D341Med (cell line): Measurements from ENCODE around the gene PARD3.

ENCODE experiments used
- DNase-seq: peaks from one replicate; pipeline ENCODE4 v3.0.0; 2012; ENCODE audit warnings: low spot score

PARD3 gene

DNA sequence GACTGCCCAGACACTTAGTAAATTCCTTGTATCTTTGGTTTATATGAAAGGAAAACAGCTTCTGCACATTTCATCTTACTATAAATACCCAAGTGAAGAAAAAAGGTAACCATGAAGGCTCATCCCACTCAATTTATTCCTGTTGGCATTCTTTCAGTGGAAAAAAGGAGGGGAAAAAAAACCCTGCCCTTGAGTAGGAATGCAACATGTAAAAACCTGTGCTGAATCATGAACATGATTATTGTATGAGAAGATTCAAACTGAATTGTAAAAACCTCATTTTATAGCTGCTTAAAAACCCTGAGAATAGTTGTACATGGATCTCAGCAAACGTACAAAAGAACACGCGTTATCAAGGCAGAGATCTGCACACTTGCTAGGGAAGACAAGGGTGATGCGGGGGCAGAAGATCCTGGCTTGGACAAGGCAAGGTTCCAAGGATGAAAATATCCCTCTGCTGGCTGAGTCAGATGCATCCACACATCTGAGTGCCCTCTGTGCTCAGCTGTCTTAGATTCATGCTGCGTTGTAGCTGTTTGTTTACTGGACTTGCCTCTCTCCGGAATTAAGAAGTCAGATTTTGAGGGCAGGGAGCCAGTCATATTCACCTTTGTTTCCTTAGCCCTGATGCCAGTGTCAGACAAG lies 658.2 kb downstream of the PARD3 start:
- DNase-seq: no peak

DNA sequence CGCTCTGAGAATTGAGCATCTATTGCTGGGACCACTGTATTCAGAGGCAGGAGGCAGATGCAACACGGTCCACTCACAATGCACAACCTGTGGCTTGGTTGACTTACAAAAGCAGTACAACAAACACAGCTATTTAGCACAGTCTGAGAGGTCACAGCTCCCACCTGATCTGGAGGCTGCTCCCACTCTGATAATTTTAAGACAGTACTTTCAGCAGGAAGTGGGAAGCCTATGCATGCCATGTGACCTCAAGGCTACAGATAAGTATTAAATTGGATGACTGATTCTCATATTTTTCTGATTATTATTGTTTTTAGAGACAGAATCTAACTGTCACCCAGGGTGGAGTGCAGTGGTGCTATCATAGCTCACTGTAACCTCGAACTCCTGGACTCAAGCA lies 659.3 kb downstream of the PARD3 start:
- DNase-seq: no peak

DNA sequence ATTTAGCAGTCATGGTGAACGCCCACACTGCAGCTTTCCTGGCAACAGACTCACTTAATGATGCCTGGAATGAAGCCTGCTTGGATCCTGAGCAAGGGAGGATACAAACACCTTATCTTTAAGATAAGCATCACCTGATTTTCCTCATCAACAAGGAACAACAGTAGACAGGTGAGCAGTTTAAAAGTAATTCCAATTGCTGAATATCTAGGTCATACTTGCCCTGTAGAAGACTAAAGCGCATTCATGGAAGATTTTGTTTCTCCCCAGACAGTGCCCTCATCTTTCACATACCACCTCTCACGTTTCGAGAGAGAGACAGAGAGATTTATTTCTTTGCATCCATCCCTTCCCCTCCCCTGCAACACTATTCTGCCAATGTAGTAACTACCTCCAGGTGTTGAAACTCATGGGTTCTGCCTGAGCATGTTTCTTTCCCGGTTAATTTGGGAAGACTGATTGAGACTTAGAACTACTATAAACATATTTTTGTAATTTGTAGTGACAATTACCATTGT lies 660.7 kb downstream of the PARD3 start:
- no peak for DNase-seq

DNA sequence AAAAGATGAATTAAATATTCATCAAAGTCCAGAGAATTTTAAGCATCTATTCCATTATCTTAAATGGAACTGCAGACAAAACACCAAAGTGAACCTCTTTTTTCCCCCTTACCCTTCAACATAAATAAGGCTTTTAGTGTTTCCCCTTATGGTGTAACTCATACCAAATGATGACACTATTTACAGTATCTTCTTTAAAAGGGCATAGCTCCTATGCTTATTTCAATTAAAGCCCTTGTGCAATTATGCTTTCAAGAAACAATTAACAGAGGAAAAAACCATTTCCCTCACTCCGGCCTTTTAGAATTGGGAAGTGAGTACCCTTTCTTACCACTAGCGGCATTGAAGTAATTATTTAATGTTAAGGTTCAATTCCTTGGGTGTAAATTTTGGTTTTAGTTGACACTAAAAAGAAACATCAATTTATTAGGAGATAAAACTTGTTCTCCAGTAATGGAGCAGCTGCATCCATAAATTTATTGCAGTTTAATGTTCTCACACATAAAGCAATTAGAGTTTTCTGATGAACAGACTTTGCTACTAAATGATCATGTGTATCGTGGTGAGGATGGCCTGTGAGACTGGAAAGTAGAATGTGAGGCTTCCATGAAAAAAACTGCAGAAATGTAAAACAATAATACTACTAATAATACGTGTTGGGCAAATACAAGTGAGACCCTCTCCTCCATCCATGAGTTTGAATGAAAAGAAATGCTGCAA lies 661.3 kb downstream of the PARD3 start:
- DNase-seq: no peak

DNA sequence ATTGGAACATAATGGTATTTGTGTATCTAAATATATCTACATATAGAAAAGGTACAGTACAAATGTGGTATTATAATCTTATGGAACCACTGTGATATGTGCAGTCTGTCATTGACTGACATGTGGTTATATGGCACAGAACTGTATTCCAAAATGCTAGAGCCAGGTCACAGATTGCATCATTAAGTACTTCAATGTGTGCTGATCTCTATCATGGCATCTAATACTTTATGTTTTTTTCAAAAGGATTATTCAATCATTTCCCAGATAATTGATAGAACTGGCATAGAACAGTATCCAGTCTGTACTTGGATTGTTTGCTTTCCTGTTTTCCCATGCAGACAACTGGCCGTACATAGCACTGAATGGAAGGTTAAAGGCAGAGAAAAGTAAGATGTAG lies 662.7 kb downstream of the PARD3 start:
- no peak for DNase-seq

DNA sequence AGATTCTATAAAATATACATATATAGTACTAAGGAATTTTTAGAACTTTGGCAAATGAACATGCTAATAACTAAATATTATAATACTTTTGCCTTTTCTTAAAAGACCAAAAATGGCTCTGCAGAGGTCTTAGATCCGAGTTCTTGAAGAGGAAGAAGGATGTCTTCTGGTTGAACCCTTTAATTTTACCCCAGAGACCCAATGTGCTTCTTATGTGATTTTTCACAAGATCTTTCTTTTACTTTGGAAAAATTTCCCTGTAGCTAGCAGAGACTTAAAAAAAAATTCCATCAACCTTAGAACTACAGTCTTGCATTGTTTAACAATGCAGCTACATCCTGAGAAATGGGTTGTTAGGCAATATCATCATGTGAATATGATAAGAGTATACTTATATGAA lies 663.2 kb downstream of the PARD3 start:
- DNase-seq: no peak

DNA sequence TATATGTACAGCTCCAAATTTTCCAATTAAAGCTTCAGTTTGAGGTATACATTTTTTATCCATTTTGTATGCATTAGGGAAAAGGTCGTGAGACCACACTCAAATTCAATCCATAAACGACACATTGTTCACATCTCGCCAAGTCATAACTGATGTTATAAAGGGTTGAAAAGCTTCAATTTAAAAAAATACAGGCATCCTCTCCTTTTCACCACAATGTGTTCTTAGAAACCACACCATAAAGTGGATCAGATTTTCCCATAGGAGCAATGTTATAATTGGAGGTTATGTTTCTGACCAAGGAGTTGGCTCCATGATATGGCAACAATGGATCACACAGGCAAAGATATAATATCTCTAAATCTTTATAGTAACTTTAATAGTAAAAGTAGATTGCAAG lies 663.6 kb downstream of the PARD3 start:
- no peak for DNase-seq

DNA sequence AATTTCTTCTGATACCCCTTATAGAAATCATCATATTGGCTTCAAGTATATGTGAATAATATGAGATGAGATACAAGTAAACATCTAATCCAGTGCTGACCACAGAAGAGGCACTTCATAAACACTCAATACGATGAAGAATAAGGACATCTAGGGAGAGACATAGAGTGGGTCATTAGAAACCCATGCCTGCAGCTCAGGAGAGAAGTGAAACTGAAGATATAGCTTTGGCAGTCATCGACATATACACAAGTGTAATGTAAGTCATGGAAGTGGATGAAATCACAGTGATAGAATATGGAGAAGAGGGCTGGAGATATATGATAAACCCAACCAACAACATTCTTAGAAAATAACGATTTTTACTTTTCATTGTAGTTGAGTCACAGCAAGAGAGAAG lies 665.0 kb downstream of the PARD3 start:
- DNase-seq: no peak

DNA sequence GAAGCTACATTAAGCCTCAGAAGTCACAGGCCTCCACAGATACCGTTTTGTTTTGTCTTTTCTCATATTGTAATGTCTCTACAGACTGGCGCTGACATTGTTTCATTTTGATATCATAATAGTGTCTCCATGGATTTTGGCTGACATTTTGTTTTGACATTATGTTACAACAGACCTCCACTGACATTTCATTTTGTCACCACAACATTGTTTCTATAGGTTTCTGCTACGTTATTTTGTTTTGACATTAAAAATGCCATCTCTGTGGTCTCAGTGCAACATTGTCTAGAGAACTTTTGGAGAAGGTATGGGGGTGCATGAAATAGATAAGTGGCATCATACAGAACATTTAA lies 666.8 kb downstream of the PARD3 start:
- no peak for DNase-seq

DNA sequence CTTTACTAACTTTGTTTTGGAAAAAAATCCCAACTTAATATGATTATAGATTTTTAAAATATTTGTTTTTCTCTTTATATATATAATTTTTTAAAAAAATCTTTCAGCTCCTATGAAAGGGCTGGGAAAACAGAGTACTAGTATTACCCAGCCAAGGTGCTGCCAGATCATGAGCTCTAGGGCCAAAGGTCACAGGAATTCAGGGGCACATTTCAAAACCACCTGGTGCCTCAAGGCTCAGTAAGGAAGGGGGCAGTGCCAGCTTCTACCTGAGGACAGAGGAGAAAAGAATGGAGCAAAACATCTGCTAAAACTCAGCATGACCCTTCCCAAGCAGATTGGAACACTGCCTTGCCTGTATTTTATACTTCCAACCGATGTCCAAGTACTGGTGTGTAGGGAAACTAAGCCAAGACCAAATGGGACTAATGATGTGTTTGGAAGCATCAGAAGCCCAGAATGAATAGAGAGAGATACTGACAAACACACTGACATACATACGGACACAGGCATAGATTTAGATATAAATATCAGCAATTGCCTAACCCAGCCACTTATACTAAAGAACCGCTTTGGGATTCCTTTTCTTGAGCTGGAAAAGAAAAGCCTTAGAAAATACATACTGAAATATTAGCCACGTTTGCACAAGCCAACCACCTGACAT lies 667.3 kb downstream of the PARD3 start:
- no peak for DNase-seq

DNA sequence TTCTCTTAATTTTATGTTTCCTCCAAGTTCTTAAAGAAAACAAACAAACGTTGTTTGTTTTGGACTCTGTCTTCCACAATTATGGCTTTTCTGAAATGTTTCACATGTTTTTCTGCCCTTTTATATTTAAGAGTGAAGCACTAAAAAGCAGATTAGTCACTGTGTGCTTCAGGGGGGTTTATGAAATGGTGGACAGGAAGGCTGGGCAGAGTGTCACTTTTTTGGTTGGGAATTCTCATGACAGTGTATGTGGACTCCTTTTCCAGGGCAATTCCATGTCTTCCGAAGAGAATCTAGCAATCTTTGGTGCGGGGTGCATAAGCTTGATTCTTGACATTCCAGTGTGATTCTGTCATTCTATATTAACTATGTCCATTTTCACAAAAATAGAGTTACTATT lies 669.4 kb downstream of the PARD3 start:
- no peak for DNase-seq

DNA sequence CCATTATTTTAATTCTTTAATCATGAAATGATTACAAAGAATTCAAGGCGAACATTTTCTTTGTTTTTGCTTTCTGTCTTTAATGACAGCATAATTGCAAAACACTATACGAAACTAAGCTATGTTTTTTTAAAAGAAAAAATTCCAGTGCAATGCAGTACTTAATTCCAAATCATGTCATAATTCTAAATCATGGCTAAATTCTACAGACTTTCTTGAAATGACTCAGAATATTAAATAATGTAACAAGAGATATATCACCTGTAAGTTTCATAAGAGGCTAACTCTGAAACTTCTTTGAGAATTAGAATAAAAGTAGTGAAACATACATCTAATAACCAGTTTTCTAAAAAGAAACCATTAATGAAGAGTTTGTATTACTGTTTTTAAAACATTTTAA lies 671.6 kb downstream of the PARD3 start:
- no peak for DNase-seq

DNA sequence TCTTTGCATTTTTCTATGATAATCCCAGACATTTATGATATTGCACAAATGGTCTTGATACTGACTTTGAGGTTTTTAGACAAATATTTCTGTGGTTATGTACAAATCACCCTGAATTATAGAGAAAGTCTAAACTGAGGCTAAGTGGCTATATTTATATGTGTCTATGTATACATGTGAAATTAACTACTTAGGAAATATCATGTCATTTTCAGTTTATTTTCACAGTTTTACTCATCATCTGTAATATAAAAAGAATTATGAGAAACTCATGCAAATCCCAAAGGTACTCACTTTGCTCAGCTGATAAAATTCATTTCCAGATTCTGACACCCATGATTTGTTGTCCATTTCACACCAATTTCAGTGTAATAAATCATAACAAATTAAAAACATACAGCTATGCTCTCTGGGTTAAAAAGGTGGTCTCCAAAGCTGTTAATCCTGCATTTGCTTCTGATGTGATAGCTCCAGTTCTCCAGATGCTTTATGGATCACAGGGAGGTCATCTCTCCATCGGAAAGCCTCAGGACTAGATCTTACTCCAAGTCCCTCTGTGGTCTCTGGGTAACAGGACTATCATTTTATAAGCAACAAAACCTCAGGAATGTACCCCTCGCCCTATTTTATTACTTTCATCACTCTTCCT lies 673.9 kb downstream of the PARD3 start:
- no peak for DNase-seq

DNA sequence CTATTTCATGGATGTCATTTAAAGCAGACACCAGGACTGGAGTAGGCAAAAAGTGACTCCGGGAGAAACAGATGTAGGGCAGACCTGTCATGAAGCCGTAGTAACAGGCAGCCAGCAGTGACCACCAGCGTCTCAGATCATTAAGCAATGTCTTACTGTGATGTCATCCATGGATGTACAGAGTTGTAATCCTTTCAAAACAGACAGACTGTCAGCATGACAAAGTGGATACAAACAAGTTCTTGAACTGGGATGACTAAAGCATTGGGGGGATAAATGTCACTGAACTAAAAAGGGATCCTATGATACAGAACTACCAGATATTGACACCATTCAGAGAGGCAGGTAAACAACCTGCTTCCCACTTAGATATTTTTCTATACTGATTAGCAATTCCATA lies 675.5 kb downstream of the PARD3 start:
- no peak for DNase-seq

DNA sequence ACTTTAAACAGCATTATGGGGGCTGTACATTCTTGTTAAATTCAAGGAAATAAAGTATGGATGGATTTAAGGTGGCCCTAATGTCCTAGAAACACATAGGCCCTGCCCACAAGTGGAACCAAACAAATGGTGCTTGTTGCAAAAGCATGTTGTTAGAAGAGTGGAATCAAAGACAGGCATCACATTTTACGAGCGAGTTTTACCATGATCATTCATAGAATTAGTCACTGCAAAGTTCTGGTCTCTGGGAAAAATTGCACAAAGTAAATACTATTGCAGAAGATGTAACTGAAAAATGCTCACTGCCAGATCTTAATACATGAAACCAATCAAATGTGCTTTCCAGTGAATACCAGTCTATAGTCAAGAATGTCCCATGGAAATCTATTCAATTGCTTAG lies 677.1 kb downstream of the PARD3 start:
- no peak for DNase-seq

DNA sequence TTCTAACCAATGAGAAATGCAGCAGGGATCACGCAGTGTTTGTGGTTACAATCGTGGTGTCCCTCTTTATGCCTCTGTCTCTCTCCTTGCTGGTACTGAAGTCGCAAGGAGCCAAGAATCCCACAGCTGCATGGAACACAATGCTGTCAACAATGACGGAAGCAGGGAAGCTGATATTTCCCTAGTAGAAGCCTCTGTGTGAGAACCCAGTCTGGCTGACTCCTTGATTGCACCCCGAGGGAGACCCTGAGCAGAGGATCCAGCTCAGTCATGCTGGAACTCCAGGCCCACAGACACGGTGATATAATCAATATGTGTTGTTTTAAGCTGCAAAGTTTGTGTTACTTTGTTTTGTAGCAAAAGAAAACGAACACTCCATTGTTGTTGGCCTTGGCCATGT lies 677.9 kb downstream of the PARD3 start:
- DNase-seq: no peak

DNA sequence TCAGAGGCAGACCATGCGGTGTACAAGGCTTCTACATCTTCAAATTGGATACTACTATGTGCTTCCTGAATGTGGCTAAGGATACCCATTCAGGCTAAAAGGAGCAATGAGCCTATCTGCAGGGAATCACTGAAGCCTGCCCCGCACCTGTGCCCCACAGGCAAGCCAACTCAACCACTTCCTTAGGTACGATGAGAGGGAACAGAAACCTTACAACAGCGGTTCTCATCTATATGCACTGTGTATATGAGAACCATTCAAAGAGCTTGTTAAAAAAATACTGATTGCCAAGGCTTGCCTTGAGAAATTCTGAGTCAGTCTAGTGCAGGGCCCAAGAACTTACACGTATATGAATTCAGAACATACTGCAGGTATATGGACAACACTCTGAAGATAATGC lies 679.6 kb downstream of the PARD3 start:
- no peak for DNase-seq

DNA sequence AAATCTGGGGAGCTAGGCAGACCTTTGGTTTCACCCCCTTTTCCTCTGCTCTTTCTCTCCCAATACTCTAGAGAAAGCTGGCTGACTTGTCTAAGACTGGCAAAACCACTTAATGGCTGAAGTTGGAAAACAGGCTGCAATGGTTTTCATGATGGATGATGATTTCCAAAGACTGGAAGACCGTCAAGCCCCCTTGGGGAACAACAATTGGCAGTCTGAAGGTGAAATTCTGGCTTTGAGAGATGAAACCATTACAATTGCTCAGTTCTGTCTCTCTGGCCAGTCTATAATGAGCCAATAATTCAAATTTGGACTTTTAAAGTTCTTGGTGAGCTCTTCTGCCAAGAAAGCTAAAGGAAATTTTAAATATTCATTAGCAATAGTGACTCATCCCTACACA lies 680.5 kb downstream of the PARD3 start:
- no peak for DNase-seq

DNA sequence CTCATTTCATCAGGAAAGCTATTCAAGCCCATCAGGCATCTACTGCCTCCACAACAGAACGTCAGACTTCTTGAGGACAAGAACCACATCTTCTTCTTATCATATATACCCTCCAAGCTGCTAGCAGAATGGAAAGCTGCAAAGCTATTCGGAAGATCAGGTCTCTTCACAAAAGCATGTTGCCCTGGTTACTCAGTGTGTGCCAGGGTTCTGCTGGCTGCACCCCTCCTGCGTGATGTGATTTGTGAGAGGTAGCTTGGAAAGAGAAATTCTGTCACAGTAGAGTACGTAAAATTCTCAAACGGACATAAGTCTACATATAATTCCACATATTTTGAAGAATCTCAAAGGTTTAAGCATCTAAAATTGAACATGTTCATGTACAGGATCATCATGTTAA lies 681.7 kb downstream of the PARD3 start:
- no peak for DNase-seq

DNA sequence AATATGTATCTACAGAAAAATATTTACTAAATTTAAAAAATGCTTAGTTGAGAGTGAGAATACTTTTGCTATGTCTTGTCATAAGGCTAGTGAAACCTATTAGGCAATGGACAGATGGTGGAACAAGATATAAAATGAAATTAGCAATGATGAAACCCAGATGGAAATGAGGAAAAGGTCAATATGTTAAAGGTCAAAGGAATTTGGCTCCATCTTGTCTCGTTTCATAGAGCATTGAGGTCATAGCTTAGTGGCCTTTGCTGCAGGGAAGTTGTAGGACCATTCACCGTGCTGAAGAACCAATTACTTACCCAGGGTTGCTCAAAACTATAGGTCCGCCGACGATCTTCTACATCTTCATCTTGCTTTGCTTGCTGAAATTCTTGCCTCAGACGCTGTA lies 683.9 kb downstream of the PARD3 start:
- DNase-seq: no peak

DNA sequence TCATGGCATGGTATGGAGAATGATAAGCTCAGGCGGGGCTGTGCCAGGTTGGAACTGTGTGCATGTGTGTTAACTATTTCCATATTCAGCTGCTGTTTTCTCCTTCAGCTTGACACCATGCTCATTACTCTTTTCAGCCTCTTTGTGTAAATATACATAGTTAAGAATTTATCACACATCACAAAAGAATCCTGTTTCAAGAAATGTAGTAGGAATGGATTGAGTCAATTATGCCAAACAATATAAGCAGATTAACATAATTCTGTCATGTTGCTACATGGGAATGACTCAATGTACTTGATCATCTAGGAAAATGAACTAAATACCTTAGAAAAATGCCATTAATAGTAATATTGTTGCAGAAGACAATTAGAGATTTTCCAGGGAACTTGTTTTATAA lies 687.4 kb downstream of the PARD3 start:
- no peak for DNase-seq

DNA sequence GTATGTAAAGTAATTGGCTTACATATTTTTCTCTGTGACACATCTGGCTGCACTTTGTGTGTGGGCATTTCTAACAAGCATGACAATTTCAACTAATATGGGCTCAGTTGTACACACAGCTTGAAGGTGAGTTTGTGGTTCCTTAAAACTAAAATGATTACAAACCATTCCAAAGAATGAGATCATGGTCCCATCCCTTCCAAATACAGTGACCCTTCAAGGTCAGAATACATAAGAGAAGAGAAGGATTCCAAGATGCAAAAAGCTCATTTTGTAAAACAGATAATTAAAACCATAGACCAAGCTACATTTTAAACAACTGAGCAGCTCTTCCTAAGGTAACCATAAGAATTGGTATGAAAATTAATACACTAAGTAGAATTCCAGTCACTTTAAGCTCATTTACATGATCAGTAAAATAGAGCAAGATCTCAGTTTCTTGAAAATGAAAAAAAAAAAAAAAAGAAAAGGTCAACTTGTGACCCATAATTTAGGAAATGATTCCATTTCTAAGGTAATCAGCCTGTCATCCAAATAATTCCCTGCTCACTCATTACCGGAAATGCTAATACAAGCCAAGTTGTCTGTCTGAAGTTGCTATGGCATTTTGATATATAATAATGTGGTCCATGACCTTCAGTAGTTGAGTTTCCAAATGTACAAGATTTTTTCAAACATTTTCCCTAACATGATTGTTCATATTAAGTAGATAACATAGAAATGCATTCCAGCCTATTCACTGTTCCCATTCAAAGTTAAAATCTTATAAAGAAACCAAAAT lies 688.5 kb downstream of the PARD3 start:
- DNase-seq: no peak
